Panc1 (cell line): Measurements from ENCODE around the gene ZFAND3. TPM values are rescaled to one million over a fixed set of nuclear protein-coding genes. Genes with fewer than 3 reads are reported as not detected.
A peak's percentile ranks its signal among the peaks of the same experiment; 100 is the strongest.

Experiments
- ATAC-seq: fragments of 200-7000 bp; cut with Tn5 transposase; 2 replicates; pipeline ENCODE4 v1.9.1; 2020; ENCODE audit warnings: mild to moderate bottlenecking, moderate library complexity
- BruUV-seq: library from RNA; stranded (reverse); fragments of 400-500 nt; replicated peaks from 2 replicates; lab custom pipeline; 2021; lab: Mats Ljungman, UMichigan
- CTCF ChIA-PET: fragments of 300-600 bp; sonication (Branson Sonifier 250); formaldehyde crosslinking; loops from one replicate; lab custom pipeline; 2022; ENCODE audit warnings: antibody characterized with exemption; lab: Charles Lee
- POLR2A ChIA-PET: fragments of 300-600 bp; sonication (Branson Sonifier 250); formaldehyde crosslinking; loops from one replicate; lab custom pipeline; 2022; ENCODE audit warnings: antibody characterized with exemption; lab: Charles Lee
- DNase-seq: peaks from one replicate; pipeline ENCODE4 v3.0.0-alpha.2; 2010; ENCODE audit warnings: low read depth, low spot score
- H3K27ac ChIP-seq: 2 replicates; pipeline ENCODE4 v1.5.1; 2011; ENCODE audit warnings: mild to moderate bottlenecking, low read length, inconsistent platforms
- H3K27me3 ChIP-seq: fragments of 200-500 bp; sonication (Bioruptor generic); 2 replicates; pipeline ENCODE4 v1.6.0; 2014; ENCODE audit warnings: low read length, inconsistent platforms; ENCODE audit not compliant: control insufficient read depth, insufficient read depth
- H3K36me3 ChIP-seq: fragments of 200-500 bp; sonication (Bioruptor generic); 2 replicates; pipeline ENCODE4 v1.5.1; 2014; ENCODE audit warnings: inconsistent platforms, mild to moderate bottlenecking, low read length, moderate library complexity; ENCODE audit not compliant: control insufficient read depth, insufficient read depth
- H3K4me1 ChIP-seq: 2 replicates; pipeline ENCODE4 v1.5.1; 2011; ENCODE audit warnings: inconsistent platforms, mild to moderate bottlenecking, low read length, moderate library complexity; ENCODE audit not compliant: control insufficient read depth, insufficient read depth
- H3K4me3 ChIP-seq, 2 experiments: 2 replicates each; pipeline ENCODE4 v1.5.1; 2011 to 2012; ENCODE audit warnings: low read depth in 2 of 2, low read length in 2 of 2, mild to moderate bottlenecking in 2 of 2, inconsistent platforms in 1 of 2, moderate library complexity in 1 of 2
- H3K9me3 ChIP-seq: fragments of 200-500 bp; sonication (Bioruptor generic); 2 replicates; pipeline ENCODE4 v1.5.1; 2014; ENCODE audit warnings: low read depth, mild to moderate bottlenecking, inconsistent platforms, low read length, moderate library complexity; ENCODE audit not compliant: control insufficient read depth, insufficient read depth
- CTCF ChIP-seq: fragments of 450-650 bp; IDR thresholded peaks from 2 replicates; pipeline ENCODE4 v1.5.1; 2017; ENCODE audit warnings: mild to moderate bottlenecking
- POLR2AphosphoS5 ChIP-seq: IDR thresholded peaks from 2 replicates; pipeline ENCODE4 v1.6.1; 2012; ENCODE audit warnings: mild to moderate bottlenecking, low read depth, low read length, moderate library complexity
- REST ChIP-seq, 2 experiments: IDR thresholded peaks; 2 replicates each; pipeline ENCODE4 v1.6.1; 2011 to 2012; ENCODE audit warnings: low read depth in 2 of 2, control low read depth in 1 of 2, low read length in 1 of 2, mild to moderate bottlenecking in 1 of 2, moderate library complexity in 1 of 2; ENCODE audit not compliant: insufficient read depth in 1 of 2
- SIN3A ChIP-seq: IDR thresholded peaks from 2 replicates; pipeline ENCODE4 v1.6.1; 2012; ENCODE audit warnings: low read depth, mild to moderate bottlenecking, low read length, moderate library complexity, borderline replicate concordance; ENCODE audit not compliant: insufficient read depth
- TCF7L2 ChIP-seq: IDR thresholded peaks from 2 replicates; pipeline ENCODE4 v1.6.1; 2011; ENCODE audit warnings: mild to moderate bottlenecking, low read depth, low read length, inconsistent platforms
- in situ Hi-C: cut with HindIII; loops from 2 replicates; pipeline ENCODE4 v1.10.0; 2016; ENCODE audit warnings: low sequenced_read_pairs, low pct_unique_long_range_greater_than_20kb
- intact Hi-C: fragments of 100-400 bp; cut with micrococcal nuclease; formaldehyde crosslinking; loops from one replicate; pipeline ENCODE4 v1.10.0; 2022; ENCODE audit not compliant: unreplicated experiment
- total RNA-seq: library from RNA; stranded (reverse); gene quantifications from one replicate; pipeline ENCODE4 v1.2.1, GENCODE V29; 2021; ENCODE audit not compliant: unreplicated experiment

Gene ZFAND3
- total RNA-seq, 1 experiment from 2014 or later = 95.9 TPM

GRCh38 chr6:37845026-37845911 lies 25.7 kb downstream of the ZFAND3 start:
- in situ Hi-C loops = no loop called here
- no TSS peak for BruUV-seq
- no peaks in the 10 kb centered on the region for H3K9me3 ChIP-seq
- no peaks in the 10 kb centered on the region for H3K27me3 ChIP-seq
- no peaks in the 10 kb centered on the region for H3K36me3 ChIP-seq
- no peak for DNase-seq
- H3K27ac ChIP-seq = no peak overlapping the region
- ChIA-PET CTCF (interaction anchor here (0.6 kb wide), 1 partner anchor 54 kb away, joined by 4 read pairs; no protein-coding TSS in a partner anchor), POLR2A (no interaction called here)
- peaks cover 20% of the 10 kb centered on the region for H3K4me1 ChIP-seq
- intact Hi-C loops = no loop called here
- ATAC-seq = no peak
- no peak overlapping the region for H3K4me3 ChIP-seq
- no peak for TF ChIP-seq REST (IDR thresholded peaks at IDR 0.05; ENCODE audit: insufficient read depth in 1 of 2, low read depth in 2 of 2, low read length in 1 of 2)
- no peak for TF ChIP-seq CTCF
- no peak for TF ChIP-seq TCF7L2
- TF ChIP-seq POLR2AphosphoS5 = no peak
- no peak for TF ChIP-seq SIN3A

GRCh38 chr6:37845930-37846329 lies 26.4 kb downstream of the ZFAND3 start:
- H3K4me1 ChIP-seq = peaks cover 16% of the 10 kb centered on the region
- ChIA-PET POLR2A (no interaction called here), CTCF (no interaction called here)
- DNase-seq (no peak), ATAC-seq (no peak)
- in situ Hi-C loops (no loop called here), intact Hi-C loops (no loop called here)
- no peak overlapping the region for H3K4me3 ChIP-seq
- H3K27me3 ChIP-seq = no peaks in the 10 kb centered on the region
- H3K9me3 ChIP-seq = no peaks in the 10 kb centered on the region
- TSS peak; percentile 19 for BruUV-seq
- no peak for TF ChIP-seq CTCF
- TF ChIP-seq POLR2AphosphoS5 = no peak
- no peak for TF ChIP-seq REST (IDR thresholded peaks at IDR 0.05; ENCODE audit: insufficient read depth in 1 of 2, low read depth in 2 of 2, low read length in 1 of 2)
- no peak for TF ChIP-seq TCF7L2
- no peak for TF ChIP-seq SIN3A
- no peaks in the 10 kb centered on the region for H3K36me3 ChIP-seq
- H3K27ac ChIP-seq = no peak overlapping the region; the same call in 1 of the 2 replicates
